Activated naive CD8-positive, alpha-beta T cell treated with anti-CD3 and anti-CD28 coated beads, Interleukin-2, amount 50 U/mL, for 24 hours (primary cell): ENCODE results near the gene CYP19A1.
"Not testable (repeated sequence)": the region's sequence is repeated elsewhere in the genome, so short reads cannot be mapped to it uniquely, and the experiment has no call there.

Experiments used
- ATAC-seq: fragments of 150-1000 bp; cut with Tn5 transposase; one replicate; pipeline ENCODE4 v1.10.0; 2021
- DNase-seq: peaks from one replicate; pipeline ENCODE4 v3.0.0; 2021
- H3K27ac Mint-ChIP-seq: one replicate; pipeline ENCODE4 v1.8.0; 2021; ENCODE audit warnings: mild to moderate bottlenecking, mixed read lengths
- H3K27me3 Mint-ChIP-seq: one replicate; pipeline ENCODE4 v1.8.0; 2021; ENCODE audit warnings: mixed read lengths
- H3K36me3 Mint-ChIP-seq: one replicate; pipeline ENCODE4 v1.8.0; 2021; ENCODE audit warnings: low read depth, mixed read lengths
- H3K4me1 Mint-ChIP-seq: one replicate; pipeline ENCODE4 v1.8.0; 2021; ENCODE audit warnings: mixed read lengths
- H3K4me3 Mint-ChIP-seq: one replicate; pipeline ENCODE4 v1.8.0; 2021; ENCODE audit warnings: mild to moderate bottlenecking, moderate library complexity, mixed read lengths
- H3K9me3 Mint-ChIP-seq: one replicate; pipeline ENCODE4 v1.8.0; 2021; ENCODE audit warnings: mixed read lengths

The CYP19A1 gene

GRCh38 chr15:51195459-51195858 is 142.9 kb downstream of the CYP19A1 start:
- no peaks in the 10 kb centered on the region for H3K9me3 Mint-ChIP-seq
- H3K27ac Mint-ChIP-seq = no peak overlapping the region
- H3K4me1 Mint-ChIP-seq = peaks cover 2% of the 10 kb centered on the region
- H3K27me3 Mint-ChIP-seq = peaks cover 17% of the 10 kb centered on the region
- DNase-seq (no peak), ATAC-seq (no peak)
- no peaks in the 10 kb centered on the region for H3K36me3 Mint-ChIP-seq
- H3K4me3 Mint-ChIP-seq = no peak overlapping the region

GRCh38 chr15:51193979-51194378 is 144.4 kb downstream of the CYP19A1 start:
- no peak for DNase-seq
- H3K4me3 Mint-ChIP-seq = no peak overlapping the region
- no peaks in the 10 kb centered on the region for H3K36me3 Mint-ChIP-seq
- ATAC-seq = no peak
- H3K4me1 Mint-ChIP-seq = no peaks in the 10 kb centered on the region
- H3K9me3 Mint-ChIP-seq = no peaks in the 10 kb centered on the region
- peaks cover 19% of the 10 kb centered on the region for H3K27me3 Mint-ChIP-seq
- H3K27ac Mint-ChIP-seq = no peak overlapping the region

GRCh38 chr15:51193526-51193925 is 144.9 kb downstream of the CYP19A1 start:
- Mint-ChIP-seq H3K36me3 (no peaks in the 10 kb centered on the region), H3K9me3 (no peaks in the 10 kb centered on the region), H3K4me3 (no peak overlapping the region), H3K27me3 (peaks cover 19% of the 10 kb centered on the region), H3K4me1 (no peaks in the 10 kb centered on the region), H3K27ac (no peak overlapping the region)
- no peak for ATAC-seq
- no peak for DNase-seq

- Mint-ChIP-seq H3K4me1 (no peaks in the 10 kb centered on the region), H3K27me3 (peaks cover 17% of the 10 kb centered on the region), H3K9me3 (no peaks in the 10 kb centered on the region), H3K36me3 (no peaks in the 10 kb centered on the region), H3K4me3 (no peak overlapping the region), H3K27ac (no peak overlapping the region)
- DNase-seq (peak; percentile 87), ATAC-seq (peak; percentile 74)
These were observed 145.7 kb downstream of the CYP19A1 start for GRCh38 chr15:51192521-51193280.

- H3K4me1 Mint-ChIP-seq = no peaks in the 10 kb centered on the region
- DNase-seq (no peak), ATAC-seq (no peak)
- no peak overlapping the region for H3K4me3 Mint-ChIP-seq
- H3K27ac Mint-ChIP-seq = no peak overlapping the region
- no peaks in the 10 kb centered on the region for H3K9me3 Mint-ChIP-seq
- no peaks in the 10 kb centered on the region for H3K36me3 Mint-ChIP-seq
- H3K27me3 Mint-ChIP-seq = peaks cover 17% of the 10 kb centered on the region
These were observed 146.6 kb downstream of the CYP19A1 start for GRCh38 chr15:51191766-51192165.

GRCh38 chr15:51191072-51191670 is 147.2 kb downstream of the CYP19A1 start:
- no peaks in the 10 kb centered on the region for H3K4me1 Mint-ChIP-seq
- H3K36me3 Mint-ChIP-seq = no peaks in the 10 kb centered on the region
- no peak overlapping the region for H3K27ac Mint-ChIP-seq
- H3K9me3 Mint-ChIP-seq = no peaks in the 10 kb centered on the region
- DNase-seq = no peak
- peaks cover 19% of the 10 kb centered on the region for H3K27me3 Mint-ChIP-seq
- no peak for ATAC-seq
- no peak overlapping the region for H3K4me3 Mint-ChIP-seq

GRCh38 chr15:51190424-51191068 is 147.8 kb downstream of the CYP19A1 start:
- Mint-ChIP-seq H3K27ac (no peak overlapping the region), H3K27me3 (peaks cover 19% of the 10 kb centered on the region), H3K9me3 (no peaks in the 10 kb centered on the region), H3K4me1 (no peaks in the 10 kb centered on the region), H3K4me3 (no peak overlapping the region), H3K36me3 (no peaks in the 10 kb centered on the region)
- ATAC-seq (no peak), DNase-seq (no peak)

GRCh38 chr15:51189669-51190385 is 148.6 kb downstream of the CYP19A1 start:
- H3K4me3 Mint-ChIP-seq = no peak overlapping the region
- DNase-seq = no peak
- ATAC-seq = no peak
- H3K9me3 Mint-ChIP-seq = no peaks in the 10 kb centered on the region
- H3K27me3 Mint-ChIP-seq = peaks cover 19% of the 10 kb centered on the region
- no peaks in the 10 kb centered on the region for H3K36me3 Mint-ChIP-seq
- no peak overlapping the region for H3K27ac Mint-ChIP-seq
- H3K4me1 Mint-ChIP-seq = no peaks in the 10 kb centered on the region

GRCh38 chr15:51188791-51189190 is 149.6 kb downstream of the CYP19A1 start:
- H3K27ac Mint-ChIP-seq, H3K4me1 Mint-ChIP-seq, H3K9me3 Mint-ChIP-seq, ATAC-seq, DNase-seq, H3K36me3 Mint-ChIP-seq, H3K4me3 Mint-ChIP-seq: not testable (repeated sequence)
- peaks cover 16% of the 10 kb centered on the region for H3K27me3 Mint-ChIP-seq

- H3K9me3 Mint-ChIP-seq = no peaks in the 10 kb centered on the region
- DNase-seq (no peak), ATAC-seq (no peak)
- no peak overlapping the region for H3K27ac Mint-ChIP-seq
- H3K4me3 Mint-ChIP-seq = no peak overlapping the region
- H3K36me3 Mint-ChIP-seq = no peaks in the 10 kb centered on the region
- H3K4me1 Mint-ChIP-seq = no peaks in the 10 kb centered on the region
- H3K27me3 Mint-ChIP-seq = peaks cover 7% of the 10 kb centered on the region
These were observed 151.5 kb downstream of the CYP19A1 start for GRCh38 chr15:51186891-51187290.

GRCh38 chr15:51186181-51186705 is 152.2 kb downstream of the CYP19A1 start:
- DNase-seq (no peak), ATAC-seq (no peak)
- Mint-ChIP-seq H3K27ac (no peak overlapping the region), H3K36me3 (no peaks in the 10 kb centered on the region), H3K9me3 (no peaks in the 10 kb centered on the region), H3K4me1 (no peaks in the 10 kb centered on the region), H3K4me3 (no peak overlapping the region), H3K27me3 (peaks cover 3% of the 10 kb centered on the region)

GRCh38 chr15:51185213-51186159 is 152.9 kb downstream of the CYP19A1 start:
- Mint-ChIP-seq H3K27me3 (peaks cover 3% of the 10 kb centered on the region), H3K9me3 (no peaks in the 10 kb centered on the region), H3K36me3 (no peaks in the 10 kb centered on the region), H3K27ac (no peak overlapping the region), H3K4me3 (no peak overlapping the region), H3K4me1 (no peaks in the 10 kb centered on the region)
- ATAC-seq (no peak), DNase-seq (no peak)

- ATAC-seq = no peak
- no peaks in the 10 kb centered on the region for H3K36me3 Mint-ChIP-seq
- H3K27ac Mint-ChIP-seq = no peak overlapping the region
These were observed 153.8 kb downstream of the CYP19A1 start for GRCh38 chr15:51184627-51185026.

GRCh38 chr15:51183076-51183475 is 155.3 kb downstream of the CYP19A1 start:
- peaks cover 2% of the 10 kb centered on the region for H3K27me3 Mint-ChIP-seq
- H3K4me3 Mint-ChIP-seq = no peak overlapping the region
- DNase-seq = no peak
- no peaks in the 10 kb centered on the region for H3K9me3 Mint-ChIP-seq
- no peak overlapping the region for H3K27ac Mint-ChIP-seq
- no peaks in the 10 kb centered on the region for H3K4me1 Mint-ChIP-seq
- H3K36me3 Mint-ChIP-seq = no peaks in the 10 kb centered on the region
- ATAC-seq = no peak

More at GRCh38 chr15:51184627-51185026, 153.8 kb downstream of the CYP19A1 start:
- no peak overlapping the region for H3K4me3 Mint-ChIP-seq
- H3K27me3 Mint-ChIP-seq = peaks cover 2% of the 10 kb centered on the region
- H3K4me1 Mint-ChIP-seq = no peaks in the 10 kb centered on the region
- no peaks in the 10 kb centered on the region for H3K9me3 Mint-ChIP-seq
- DNase-seq = no peak
